C4-2B (cell line): ENCODE measurements around the gene ELOVL6.

Experiments
- H3K27ac ChIP-seq: fragments of 450-650 bp; 2 replicates; pipeline ENCODE4 v1.5.1; 2017
- ZFX ChIP-seq: fragments of 450-650 bp; IDR thresholded peaks from 2 replicates; pipeline ENCODE4 v1.6.1; 2017
- TF ChIP-seq, protein P1 (sequence below): fragments of 450-650 bp; conservative IDR thresholded peaks from 2 replicates; pipeline ENCODE4 v1.5.1; 2017; ENCODE audit warnings: mild to moderate bottlenecking

ELOVL6 gene

DNA sequence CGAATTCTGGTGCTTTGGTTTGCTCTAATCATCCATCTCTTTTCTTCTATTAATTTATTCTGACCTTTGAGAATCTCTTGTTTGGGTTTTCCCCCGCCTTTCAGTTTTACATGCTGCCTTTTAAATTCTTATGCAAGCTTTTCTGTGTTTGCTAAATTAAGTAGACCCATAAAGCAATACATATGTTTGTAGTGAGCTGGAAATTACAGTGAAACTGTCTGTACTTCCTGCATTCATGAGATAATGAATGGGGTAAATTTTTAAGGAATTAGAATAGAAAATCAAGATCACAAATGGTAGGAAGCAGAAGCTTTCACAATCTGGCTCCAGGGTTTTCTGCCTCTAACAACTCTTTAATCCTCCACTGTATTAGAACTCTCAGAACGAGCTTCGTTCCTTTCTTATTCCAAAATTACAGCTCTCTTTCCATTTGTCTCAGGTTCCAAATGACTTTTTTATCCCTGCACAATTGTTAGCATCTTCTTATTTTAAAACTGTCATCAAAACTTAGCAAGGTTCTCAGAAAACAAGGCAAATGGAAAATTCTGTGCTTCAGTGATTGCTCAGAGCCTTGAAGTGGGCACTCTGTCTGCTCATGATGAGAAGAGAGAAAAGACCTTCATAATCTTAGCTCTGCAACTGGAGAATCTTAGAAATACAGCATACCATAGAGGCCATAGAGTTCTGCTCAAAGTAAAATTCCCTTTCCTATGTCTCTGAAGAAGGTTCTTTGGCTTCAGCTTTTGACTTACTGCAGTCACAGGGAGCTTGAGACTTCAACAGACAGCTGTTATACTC is 177.6 kb downstream of the ELOVL6 start:
- H3K27ac ChIP-seq, result no peak overlapping the region
- TF ChIP-seq, protein P1, sequence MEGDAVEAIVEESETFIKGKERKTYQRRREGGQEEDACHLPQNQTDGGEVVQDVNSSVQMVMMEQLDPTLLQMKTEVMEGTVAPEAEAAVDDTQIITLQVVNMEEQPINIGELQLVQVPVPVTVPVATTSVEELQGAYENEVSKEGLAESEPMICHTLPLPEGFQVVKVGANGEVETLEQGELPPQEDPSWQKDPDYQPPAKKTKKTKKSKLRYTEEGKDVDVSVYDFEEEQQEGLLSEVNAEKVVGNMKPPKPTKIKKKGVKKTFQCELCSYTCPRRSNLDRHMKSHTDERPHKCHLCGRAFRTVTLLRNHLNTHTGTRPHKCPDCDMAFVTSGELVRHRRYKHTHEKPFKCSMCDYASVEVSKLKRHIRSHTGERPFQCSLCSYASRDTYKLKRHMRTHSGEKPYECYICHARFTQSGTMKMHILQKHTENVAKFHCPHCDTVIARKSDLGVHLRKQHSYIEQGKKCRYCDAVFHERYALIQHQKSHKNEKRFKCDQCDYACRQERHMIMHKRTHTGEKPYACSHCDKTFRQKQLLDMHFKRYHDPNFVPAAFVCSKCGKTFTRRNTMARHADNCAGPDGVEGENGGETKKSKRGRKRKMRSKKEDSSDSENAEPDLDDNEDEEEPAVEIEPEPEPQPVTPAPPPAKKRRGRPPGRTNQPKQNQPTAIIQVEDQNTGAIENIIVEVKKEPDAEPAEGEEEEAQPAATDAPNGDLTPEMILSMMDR, result no peak
- TF ChIP-seq ZFX, result no peak

DNA sequence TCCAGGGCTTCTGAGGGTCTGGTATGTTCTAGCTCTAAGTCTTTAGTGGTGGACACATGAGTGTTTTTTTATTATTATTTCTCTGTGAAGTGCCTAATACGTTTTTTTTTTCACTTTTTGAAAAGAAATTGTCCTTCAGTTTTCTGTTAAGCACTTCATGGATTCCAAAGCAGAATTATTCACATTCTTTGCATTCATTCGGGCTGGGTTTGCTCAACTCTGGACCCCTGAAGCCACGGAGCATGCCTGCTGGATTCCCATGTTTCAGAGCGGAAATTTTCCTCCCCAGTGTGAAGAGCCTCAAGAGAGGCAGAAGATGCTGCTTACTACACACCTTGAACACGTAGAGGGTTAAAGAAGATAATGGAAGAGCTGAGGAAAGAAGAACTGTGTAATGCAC is 178.3 kb downstream of the ELOVL6 start:
- H3K27ac ChIP-seq, result no peak overlapping the region
- TF ChIP-seq ZFX, result no peak
- TF ChIP-seq, protein P1, result no peak

DNA sequence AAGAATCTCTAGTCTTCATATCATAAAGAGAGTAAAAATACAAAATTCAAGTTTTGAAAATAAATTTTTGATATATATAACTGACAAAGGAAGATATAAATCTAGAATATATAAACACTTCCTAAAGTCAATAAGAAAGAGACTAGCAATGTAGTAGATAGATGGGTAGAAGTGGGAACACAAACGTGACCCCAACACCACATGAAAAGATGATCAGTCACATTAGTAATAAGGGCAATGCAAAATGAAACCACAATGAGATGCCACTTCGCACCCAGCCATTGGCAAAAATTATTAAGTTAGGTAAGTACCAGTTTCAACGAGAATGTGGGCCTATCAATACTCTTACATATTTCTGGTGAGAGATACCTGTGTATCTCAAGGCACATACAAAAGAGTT is 179.3 kb downstream of the ELOVL6 start:
- TF ChIP-seq ZFX, result no peak
- TF ChIP-seq, protein P1, result no peak
- no peak overlapping the region for H3K27ac ChIP-seq

DNA sequence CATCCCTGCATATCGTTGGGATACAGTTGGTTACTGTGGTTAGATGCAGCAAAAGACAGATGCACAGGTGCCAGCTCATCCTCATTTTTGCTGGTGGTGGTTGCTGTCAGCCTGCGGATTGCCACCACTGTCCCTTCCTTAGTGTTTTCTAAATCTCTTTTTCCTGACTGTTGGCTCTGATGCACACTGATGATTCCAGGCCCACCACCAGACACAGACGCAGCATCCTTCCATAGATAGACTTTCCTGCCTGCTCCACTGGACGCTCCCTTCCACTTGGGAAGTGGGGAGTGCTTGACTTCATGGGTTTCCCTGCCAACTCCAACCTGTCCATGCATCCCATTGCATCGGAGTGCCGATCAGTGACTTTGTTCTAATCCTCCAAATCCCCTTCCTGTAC is 184.2 kb downstream of the ELOVL6 start:
- TF ChIP-seq ZFX, result no peak
- TF ChIP-seq, protein P1, result no peak
- no peak overlapping the region for H3K27ac ChIP-seq

DNA sequence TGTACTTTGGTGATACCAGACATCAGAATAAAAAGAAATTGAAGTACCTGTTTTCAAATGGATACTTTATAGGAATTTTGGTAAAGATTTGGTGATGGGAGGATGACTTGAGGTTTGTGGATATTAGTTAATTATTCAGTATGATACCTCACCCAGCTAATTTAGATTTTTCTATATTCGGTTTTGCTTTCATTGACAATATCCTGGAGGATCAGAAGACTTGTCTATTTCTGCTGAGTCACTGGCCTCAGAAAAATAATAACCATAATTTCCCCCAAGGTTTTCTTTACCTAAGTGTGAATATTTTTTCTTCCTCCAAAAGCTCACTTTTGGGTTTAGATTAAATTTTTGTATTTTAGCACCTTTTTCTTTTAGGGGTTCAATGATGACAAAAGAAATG is 185.5 kb downstream of the ELOVL6 start:
- H3K27ac ChIP-seq, result no peak overlapping the region
- TF ChIP-seq, protein P1, result no peak
- no peak for TF ChIP-seq ZFX

DNA sequence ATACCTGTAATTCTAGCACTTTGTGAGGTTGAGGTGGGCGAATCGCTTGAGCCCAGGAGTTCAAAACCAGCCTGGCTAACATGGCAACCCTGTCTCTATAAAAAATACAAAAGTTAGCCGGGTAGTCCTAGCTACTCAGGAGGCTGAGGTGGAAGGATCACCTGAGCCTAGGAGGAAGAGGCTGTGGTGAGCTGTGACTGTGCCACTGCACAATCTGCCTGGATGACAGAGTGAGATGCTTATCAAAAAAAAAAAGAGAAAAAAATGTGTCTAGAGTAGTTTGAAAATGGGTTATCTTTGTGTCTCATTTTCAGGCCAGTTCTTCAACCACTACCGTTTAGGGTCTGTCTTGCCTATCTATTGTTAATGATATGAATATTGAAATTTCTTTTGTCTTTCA is 187.6 kb downstream of the ELOVL6 start:
- TF ChIP-seq, protein P1, result no peak
- no peak for TF ChIP-seq ZFX
- H3K27ac ChIP-seq, result no peak overlapping the region

DNA sequence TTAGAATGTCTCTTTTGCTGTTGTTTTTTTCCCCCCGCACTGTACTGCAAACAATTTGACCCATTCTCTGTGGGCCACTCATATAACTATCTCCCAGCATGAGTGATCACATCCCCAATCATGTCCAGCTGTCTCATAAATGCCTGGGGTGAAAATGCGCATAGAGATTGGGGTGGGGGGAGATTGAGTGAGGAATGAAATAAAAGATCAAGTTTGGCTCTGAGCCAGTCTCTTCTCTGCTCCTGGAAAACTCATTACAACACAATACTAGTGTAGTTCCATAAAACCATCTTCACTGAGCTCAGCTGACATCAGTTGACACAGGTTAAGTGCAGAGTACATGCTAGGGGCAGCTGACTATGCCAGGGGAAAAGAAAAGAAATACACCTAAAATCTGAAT is 188.9 kb downstream of the ELOVL6 start:
- no peak overlapping the region for H3K27ac ChIP-seq
- TF ChIP-seq, protein P1, result no peak
- TF ChIP-seq ZFX, result no peak
